GM11168 (cell line): Measurements from ENCODE around the gene FAM227A.

Source experiments
- in situ Hi-C: fragments of 300-500 bp; cut with MboI; formaldehyde crosslinking; loops from one replicate; pipeline ENCODE4 v1.12.0; 2022; ENCODE audit warnings: low sequenced_read_pairs; ENCODE audit not compliant: unreplicated experiment

The FAM227A gene

GRCh38 chr22:38656256-38657044, at the start of gene FAM227A, which contains the start of gene CBY1:
Gene FAM227A, minus strand, starts transcription at chr22:38656392. Its CDS starts 6,224 bp downstream, at chr22:38650168.
Gene CBY1, plus strand, starts transcription at chr22:38656638. Its CDS starts 11,417 bp downstream, at chr22:38668055.
- in situ Hi-C loops: no loop called here

GRCh38 chr22:38705235-38706100, 49.3 kb upstream of the FAM227A start, which contains the start of gene GTPBP1:
Gene GTPBP1, plus strand, starts transcription at chr22:38705944. Its CDS starts 12 bp downstream, at chr22:38705956.
- in situ Hi-C loops: no loop called here

GRCh38 chr22:38704654-38705234, 48.6 kb upstream of the FAM227A start:
- in situ Hi-C loops: no loop called here

- in situ Hi-C loops: no loop called here
These were observed 44.8 kb upstream of the FAM227A start, which contains the start of gene JOSD1 for GRCh38 chr22:38700789-38701628. Gene JOSD1, minus strand, starts transcription at chr22:38700943. Its CDS starts 956 bp downstream, at chr22:38699987.

- in situ Hi-C loops: no loop called here
These were observed 44.1 kb upstream of the FAM227A start for GRCh38 chr22:38700270-38700788.

GRCh38 chr22:38699784-38700183, 43.6 kb upstream of the FAM227A start:
- in situ Hi-C loops: no loop called here

GRCh38 chr22:38699143-38699542, 43.0 kb upstream of the FAM227A start:
- in situ Hi-C loops: no loop called here

- in situ Hi-C loops: no loop called here
These were observed 42.4 kb upstream of the FAM227A start for GRCh38 chr22:38698407-38699094.

- in situ Hi-C loops: no loop called here
These were observed 41.4 kb upstream of the FAM227A start for GRCh38 chr22:38697425-38698089.

GRCh38 chr22:38696606-38697424, 40.6 kb upstream of the FAM227A start:
- in situ Hi-C loops: no loop called here

- in situ Hi-C loops: no loop called here
These were observed 38.7 kb upstream of the FAM227A start for GRCh38 chr22:38694940-38695339.

- in situ Hi-C loops: no loop called here
These were observed 37.9 kb upstream of the FAM227A start for GRCh38 chr22:38694049-38694448.

- in situ Hi-C loops: no loop called here
These were observed 33.5 kb upstream of the FAM227A start for GRCh38 chr22:38689651-38690050.

GRCh38 chr22:38685761-38686160, 29.6 kb upstream of the FAM227A start:
- in situ Hi-C loops: no loop called here

- in situ Hi-C loops: no loop called here
These were observed 28.7 kb upstream of the FAM227A start for GRCh38 chr22:38684895-38685294.

- in situ Hi-C loops: no loop called here
These were observed 25.6 kb upstream of the FAM227A start, which contains the start of gene TOMM22 for GRCh38 chr22:38681582-38682335. Gene TOMM22, plus strand, starts transcription at chr22:38681957. Its CDS starts 22 bp downstream, at chr22:38681979.

- in situ Hi-C loops: no loop called here
These were observed 19.6 kb upstream of the FAM227A start for GRCh38 chr22:38675833-38676232.
